Tibial nerve (tissue), 4 donors: ENCODE data around the gene WIPF3. TPM values are rescaled to one million over a fixed set of nuclear protein-coding genes. Genes with fewer than 3 reads are reported as not detected.

Experiments
- DNase-seq, 2 donors: peaks; one replicate each; pipeline ENCODE4 v3.0.0-alpha.2; 2019; ENCODE audit warnings: low spot score in 2 of 2
- H3K27ac ChIP-seq, 4 donors: fragments of 200-600 bp; sonication (generic) in 3 of 4; one replicate each; pipeline ENCODE4 v1.5.1; 2017 to 2019; ENCODE audit warnings: mild to moderate bottlenecking in 1 of 4
- H3K27me3 ChIP-seq, 2 donors: fragments of 200-600 bp; sonication (generic) in 1 of 2; one replicate each; pipeline versions ENCODE4 v1.5.1 to v1.6.0; 2017 to 2019
- H3K36me3 ChIP-seq, 3 donors: fragments of 200-600 bp; sonication (generic); one replicate each; pipeline ENCODE4 v1.5.1; 2018 to 2019
- H3K4me1 ChIP-seq, 4 donors: fragments of 200-600 bp; sonication (generic) in 3 of 4; one replicate each; pipeline ENCODE4 v1.5.1; 2017 to 2019
- H3K4me3 ChIP-seq, 4 donors: fragments of 200-600 bp; sonication (generic) in 3 of 4; one replicate each; pipeline ENCODE4 v1.5.1; 2017 to 2019; ENCODE audit warnings: mild to moderate bottlenecking in 1 of 4, moderate library complexity in 1 of 4
- H3K9me3 ChIP-seq, 4 donors: fragments of 200-600 bp; sonication (generic) in 3 of 4; one replicate each; pipeline ENCODE4 v1.5.1; 2017 to 2019
- EP300 ChIP-seq, 2 donors: sonication (generic); formaldehyde crosslinking; IDR thresholded peaks; one replicate each; pipeline ENCODE4 v1.6.1; 2017; ENCODE audit warnings: antibody characterized with exemption in 2 of 2, mild to moderate bottlenecking in 1 of 2
- POLR2A ChIP-seq, 2 donors: fragments of 450-650 bp; IDR thresholded peaks; one replicate each; pipeline ENCODE4 v1.6.1; 2017; ENCODE audit warnings: antibody characterized with exemption in 2 of 2, mild to moderate bottlenecking in 2 of 2, moderate library complexity in 2 of 2
- WGBS, 2 donors: methylation state at CpG; one replicate each; pipeline ENCODE4 v1.1.5; 2018; 5-methylcytosine and 5-hydroxymethylcytosine counted together
- total RNA-seq, 4 donors: library from RNA; depleted of rRNA; stranded (reverse); fragments of >200 nt; gene quantifications; one replicate each; pipeline ENCODE4 v1.1.0, GENCODE V29; 2016
- TF ChIP-seq, protein P1 (sequence below), 5 experiments: fragments of 200-600 bp in 3 of 5; fragments of 450-650 bp in 2 of 5; sonication (generic) in 3 of 5; IDR thresholded peaks; one replicate each; pipeline ENCODE4 v1.5.1; 2016 to 2019; ENCODE audit warnings: antibody characterized with exemption in 5 of 5, mild to moderate bottlenecking in 3 of 5, moderate library complexity in 2 of 5

The WIPF3 gene
- total RNA-seq, 4 donors from 2014 or later, result 2.4 to 4.2 (median 3.7) TPM

- TF ChIP-seq, protein P1, sequence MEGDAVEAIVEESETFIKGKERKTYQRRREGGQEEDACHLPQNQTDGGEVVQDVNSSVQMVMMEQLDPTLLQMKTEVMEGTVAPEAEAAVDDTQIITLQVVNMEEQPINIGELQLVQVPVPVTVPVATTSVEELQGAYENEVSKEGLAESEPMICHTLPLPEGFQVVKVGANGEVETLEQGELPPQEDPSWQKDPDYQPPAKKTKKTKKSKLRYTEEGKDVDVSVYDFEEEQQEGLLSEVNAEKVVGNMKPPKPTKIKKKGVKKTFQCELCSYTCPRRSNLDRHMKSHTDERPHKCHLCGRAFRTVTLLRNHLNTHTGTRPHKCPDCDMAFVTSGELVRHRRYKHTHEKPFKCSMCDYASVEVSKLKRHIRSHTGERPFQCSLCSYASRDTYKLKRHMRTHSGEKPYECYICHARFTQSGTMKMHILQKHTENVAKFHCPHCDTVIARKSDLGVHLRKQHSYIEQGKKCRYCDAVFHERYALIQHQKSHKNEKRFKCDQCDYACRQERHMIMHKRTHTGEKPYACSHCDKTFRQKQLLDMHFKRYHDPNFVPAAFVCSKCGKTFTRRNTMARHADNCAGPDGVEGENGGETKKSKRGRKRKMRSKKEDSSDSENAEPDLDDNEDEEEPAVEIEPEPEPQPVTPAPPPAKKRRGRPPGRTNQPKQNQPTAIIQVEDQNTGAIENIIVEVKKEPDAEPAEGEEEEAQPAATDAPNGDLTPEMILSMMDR (IDR thresholded peaks at IDR 0.05), result no peak
- TF ChIP-seq POLR2A (IDR thresholded peaks at IDR 0.05) (no peak), EP300 (IDR thresholded peaks at IDR 0.05) (no peak)
- 89 to 93% methylated on average over 7 of the region's 7 CpGs for WGBS, 2 donors
- DNase-seq, result no peak
These were observed 148.9 kb downstream of the WIPF3 start for GRCh38 chr7:29955075-29955792.

DNA sequence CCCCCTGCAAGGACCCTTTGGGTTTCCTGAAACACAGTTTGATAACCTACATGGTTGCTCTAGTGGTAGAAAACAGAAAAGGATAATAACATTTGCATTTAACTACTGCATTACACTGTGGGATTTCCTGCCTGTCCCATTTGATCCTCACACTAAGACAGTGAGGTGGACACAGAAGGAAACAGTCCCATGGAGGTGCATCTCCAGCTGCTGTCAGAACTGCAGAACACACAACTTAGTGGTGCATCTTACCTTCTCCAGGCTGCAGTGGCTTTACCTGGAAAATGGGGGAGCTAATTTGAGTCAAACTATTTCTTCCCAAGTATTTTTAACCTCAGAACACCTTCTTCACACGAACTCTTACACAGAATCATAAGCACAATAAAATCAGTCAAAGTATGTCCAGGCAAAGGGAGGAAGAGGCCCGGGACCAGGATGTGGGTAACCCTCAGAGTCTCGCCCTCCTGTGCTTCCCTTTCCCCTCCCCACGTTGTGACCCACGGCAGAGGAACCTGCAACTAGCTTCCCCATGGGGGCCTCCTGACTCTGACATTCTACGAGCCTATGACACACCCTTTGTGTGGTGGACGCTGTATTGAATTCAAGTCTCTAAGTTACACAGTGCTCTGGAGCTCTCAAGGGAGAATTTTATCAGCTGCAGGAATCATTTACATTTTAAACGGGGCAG, 149.6 kb downstream of the WIPF3 start:
- Histone ChIP-seq H3K4me3 (no peak overlapping the region), H3K9me3 (no peaks in the 10 kb centered on the region), H3K4me1 (peaks cover 0 to 40% (median 6%) of the 10 kb centered on the region in 4 donors), H3K27me3 (no peaks in the 10 kb centered on the region), H3K36me3 (peaks cover 0 to 20% (median 4%) of the 10 kb centered on the region in 3 donors), H3K27ac (peak overlapping the region in 3 of 4 donors; percentile 18 to 86 (median 83))
- DNase-seq, result no peak
- 55 to 56% methylated on average over 8 of the region's 8 CpGs for WGBS, 2 donors
- TF ChIP-seq, protein P1 (IDR thresholded peaks at IDR 0.05), result no peak
- TF ChIP-seq POLR2A (IDR thresholded peaks at IDR 0.05), result no peak
- TF ChIP-seq EP300 (IDR thresholded peaks at IDR 0.05), result no peak

More at GRCh38 chr7:29955075-29955792, 148.9 kb downstream of the WIPF3 start:
- H3K36me3 ChIP-seq, result peaks cover 0 to 27% (median 4%) of the 10 kb centered on the region in 3 donors
- H3K4me1 ChIP-seq, result peaks cover 0 to 40% (median 6%) of the 10 kb centered on the region in 4 donors
- no peaks in the 10 kb centered on the region for H3K27me3 ChIP-seq
- H3K9me3 ChIP-seq, result no peaks in the 10 kb centered on the region
- H3K4me3 ChIP-seq, result no peak overlapping the region
- peak overlapping the region in 2 of 4 donors; percentile 83 to 86 for H3K27ac ChIP-seq

DNA sequence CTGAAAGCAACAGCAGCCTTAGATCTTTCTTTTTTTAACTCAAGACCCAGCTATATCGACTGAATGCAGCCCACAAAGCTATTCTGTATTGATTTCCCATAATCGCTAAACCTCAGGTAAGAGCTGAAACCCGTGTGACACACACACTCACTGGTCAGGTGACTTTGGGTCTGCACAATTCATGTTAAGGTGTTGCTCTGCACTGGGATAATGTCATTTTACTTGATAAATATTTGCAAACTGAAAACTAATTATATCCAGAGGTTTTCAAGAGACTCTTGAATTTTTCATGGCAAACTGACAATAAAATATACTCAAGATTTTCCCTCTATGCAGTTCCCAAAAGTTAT, 150.2 kb downstream of the WIPF3 start:
- Histone ChIP-seq H3K4me1 (peaks cover 0 to 40% (median 6%) of the 10 kb centered on the region in 4 donors), H3K4me3 (no peak overlapping the region), H3K36me3 (peaks cover 0 to 15% (median 4%) of the 10 kb centered on the region in 3 donors), H3K27me3 (no peaks in the 10 kb centered on the region), H3K9me3 (no peaks in the 10 kb centered on the region), H3K27ac (peak overlapping the region in 3 of 4 donors; percentile 18 to 86 (median 83))
- no peak for DNase-seq
- TF ChIP-seq POLR2A (IDR thresholded peaks at IDR 0.05), result no peak
- TF ChIP-seq EP300 (IDR thresholded peaks at IDR 0.05), result no peak
- TF ChIP-seq, protein P1 (IDR thresholded peaks at IDR 0.05), result no peak
- WGBS, 2 donors, result 67 to 73% methylated on average over 3 of the region's 3 CpGs

GRCh38 chr7:29957521-29958310, 151.4 kb downstream of the WIPF3 start:
- Histone ChIP-seq H3K4me1 (peaks cover 0 to 40% (median 6%) of the 10 kb centered on the region in 4 donors), H3K4me3 (no peak overlapping the region), H3K27ac (peak overlapping the region; percentile 59 to 86 (median 76)), H3K36me3 (peaks cover 0 to 4% (median under 1%) of the 10 kb centered on the region in 3 donors), H3K9me3 (no peaks in the 10 kb centered on the region), H3K27me3 (no peaks in the 10 kb centered on the region)
- WGBS, 2 donors, result 74 to 81% methylated on average over 9 of the region's 9 CpGs
- TF ChIP-seq, protein P1 (IDR thresholded peaks at IDR 0.05), result no peak
- TF ChIP-seq POLR2A (IDR thresholded peaks at IDR 0.05) (no peak), EP300 (IDR thresholded peaks at IDR 0.05) (no peak)
- DNase-seq, result no peak
